Osteocyte (in vitro differentiated cells): ENCODE measurements around the gene CHAT. TPM values are rescaled to one million over a fixed set of nuclear protein-coding genes. Genes with fewer than 3 reads are reported as not detected.

ENCODE experiments used
- DNase-seq: peaks from one replicate; pipeline ENCODE4 v3.0.0; 2021; ENCODE audit warnings: mixed read lengths; ENCODE audit not compliant: unreplicated experiment; ENCODE audit errors: extremely low spot score
- H3K27ac Mint-ChIP-seq: one replicate; pipeline ENCODE4 v1.8.0; 2021; ENCODE audit warnings: mild to moderate bottlenecking, mixed read lengths; ENCODE audit not compliant: unreplicated experiment
- H3K27me3 Mint-ChIP-seq: one replicate; pipeline ENCODE4 v1.8.0; 2021; ENCODE audit warnings: mixed read lengths; ENCODE audit not compliant: unreplicated experiment
- H3K36me3 Mint-ChIP-seq: one replicate; pipeline ENCODE4 v1.8.0; 2021; ENCODE audit warnings: mixed read lengths; ENCODE audit not compliant: unreplicated experiment
- H3K4me1 Mint-ChIP-seq: one replicate; pipeline ENCODE4 v1.8.0; 2021; ENCODE audit warnings: mixed read lengths; ENCODE audit not compliant: unreplicated experiment
- H3K4me3 Mint-ChIP-seq: one replicate; pipeline ENCODE4 v1.8.0; 2021; ENCODE audit warnings: mild to moderate bottlenecking, moderate library complexity, mixed read lengths; ENCODE audit not compliant: unreplicated experiment
- H3K9me3 Mint-ChIP-seq: one replicate; pipeline ENCODE4 v1.8.0; 2021; ENCODE audit warnings: mixed read lengths; ENCODE audit not compliant: unreplicated experiment
- total RNA-seq: library from RNA; stranded (reverse); gene quantifications from 2 replicates; pipeline ENCODE4 v1.2.1, GENCODE V29; 2021
- TF ChIP-seq, protein P1 (sequence below): fragments of 200-600 bp; sonication (generic); IDR thresholded peaks from 2 replicates; pipeline ENCODE4 v1.5.0; 2021; ENCODE audit warnings: antibody characterized with exemption, mild to moderate bottlenecking, moderate library complexity

Gene CHAT
- total RNA-seq, 1 donor from 2014 or later: not detected

DNA sequence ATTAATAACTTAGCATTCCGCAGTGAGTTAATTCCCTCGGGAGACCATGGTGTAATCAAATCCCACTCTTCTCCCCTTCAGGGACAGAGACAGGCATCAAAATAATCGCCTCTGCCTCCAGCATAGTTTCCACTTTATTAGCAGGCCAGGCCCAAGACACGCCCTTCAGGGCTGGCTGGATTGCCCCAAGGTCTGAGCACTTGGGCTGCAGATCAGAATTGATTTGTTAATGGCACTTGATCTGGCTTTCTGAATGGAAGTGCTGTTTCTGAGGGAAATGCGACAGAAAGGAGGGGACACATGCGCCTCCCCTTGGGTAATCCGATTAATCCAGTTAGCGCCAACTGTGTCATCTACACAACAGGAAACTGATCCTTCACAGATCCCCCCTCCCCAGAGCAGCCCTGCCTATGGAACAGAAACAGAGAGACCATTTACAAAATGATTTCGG is 15.6 kb downstream of the CHAT start:
- Mint-ChIP-seq H3K9me3 (no peaks in the 10 kb centered on the region), H3K4me3 (no peak overlapping the region), H3K27me3 (peaks cover 6% of the 10 kb centered on the region), H3K36me3 (no peaks in the 10 kb centered on the region), H3K27ac (no peak overlapping the region), H3K4me1 (no peaks in the 10 kb centered on the region)
- no peak for DNase-seq
- TF ChIP-seq, protein P1, sequence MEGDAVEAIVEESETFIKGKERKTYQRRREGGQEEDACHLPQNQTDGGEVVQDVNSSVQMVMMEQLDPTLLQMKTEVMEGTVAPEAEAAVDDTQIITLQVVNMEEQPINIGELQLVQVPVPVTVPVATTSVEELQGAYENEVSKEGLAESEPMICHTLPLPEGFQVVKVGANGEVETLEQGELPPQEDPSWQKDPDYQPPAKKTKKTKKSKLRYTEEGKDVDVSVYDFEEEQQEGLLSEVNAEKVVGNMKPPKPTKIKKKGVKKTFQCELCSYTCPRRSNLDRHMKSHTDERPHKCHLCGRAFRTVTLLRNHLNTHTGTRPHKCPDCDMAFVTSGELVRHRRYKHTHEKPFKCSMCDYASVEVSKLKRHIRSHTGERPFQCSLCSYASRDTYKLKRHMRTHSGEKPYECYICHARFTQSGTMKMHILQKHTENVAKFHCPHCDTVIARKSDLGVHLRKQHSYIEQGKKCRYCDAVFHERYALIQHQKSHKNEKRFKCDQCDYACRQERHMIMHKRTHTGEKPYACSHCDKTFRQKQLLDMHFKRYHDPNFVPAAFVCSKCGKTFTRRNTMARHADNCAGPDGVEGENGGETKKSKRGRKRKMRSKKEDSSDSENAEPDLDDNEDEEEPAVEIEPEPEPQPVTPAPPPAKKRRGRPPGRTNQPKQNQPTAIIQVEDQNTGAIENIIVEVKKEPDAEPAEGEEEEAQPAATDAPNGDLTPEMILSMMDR: no peak

DNA sequence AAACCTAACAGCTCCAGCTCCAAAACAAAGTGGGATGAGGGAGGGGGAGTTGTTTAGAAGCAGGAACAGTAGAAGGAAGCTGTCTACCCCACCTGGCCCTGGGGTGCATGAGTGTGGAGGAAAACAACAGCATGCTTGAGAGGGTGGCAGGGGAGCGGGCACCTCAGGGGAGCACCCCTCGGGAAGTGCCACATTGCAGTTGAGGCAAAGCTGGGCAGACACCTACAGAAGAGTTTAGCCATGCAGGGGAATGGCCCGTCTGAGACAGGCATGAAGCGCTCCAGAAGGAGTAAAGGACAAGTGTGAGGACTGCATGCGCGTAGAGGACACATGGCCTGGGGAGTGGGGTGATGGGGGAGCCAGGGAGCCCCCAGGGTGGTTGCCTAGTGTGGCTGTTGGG is 18.1 kb downstream of the CHAT start:
- no peaks in the 10 kb centered on the region for H3K9me3 Mint-ChIP-seq
- H3K36me3 Mint-ChIP-seq: no peaks in the 10 kb centered on the region
- TF ChIP-seq, protein P1: no peak
- H3K27me3 Mint-ChIP-seq: peaks cover 28% of the 10 kb centered on the region
- H3K4me3 Mint-ChIP-seq: no peak overlapping the region
- DNase-seq: no peak
- no peak overlapping the region for H3K27ac Mint-ChIP-seq
- H3K4me1 Mint-ChIP-seq: no peaks in the 10 kb centered on the region

DNA sequence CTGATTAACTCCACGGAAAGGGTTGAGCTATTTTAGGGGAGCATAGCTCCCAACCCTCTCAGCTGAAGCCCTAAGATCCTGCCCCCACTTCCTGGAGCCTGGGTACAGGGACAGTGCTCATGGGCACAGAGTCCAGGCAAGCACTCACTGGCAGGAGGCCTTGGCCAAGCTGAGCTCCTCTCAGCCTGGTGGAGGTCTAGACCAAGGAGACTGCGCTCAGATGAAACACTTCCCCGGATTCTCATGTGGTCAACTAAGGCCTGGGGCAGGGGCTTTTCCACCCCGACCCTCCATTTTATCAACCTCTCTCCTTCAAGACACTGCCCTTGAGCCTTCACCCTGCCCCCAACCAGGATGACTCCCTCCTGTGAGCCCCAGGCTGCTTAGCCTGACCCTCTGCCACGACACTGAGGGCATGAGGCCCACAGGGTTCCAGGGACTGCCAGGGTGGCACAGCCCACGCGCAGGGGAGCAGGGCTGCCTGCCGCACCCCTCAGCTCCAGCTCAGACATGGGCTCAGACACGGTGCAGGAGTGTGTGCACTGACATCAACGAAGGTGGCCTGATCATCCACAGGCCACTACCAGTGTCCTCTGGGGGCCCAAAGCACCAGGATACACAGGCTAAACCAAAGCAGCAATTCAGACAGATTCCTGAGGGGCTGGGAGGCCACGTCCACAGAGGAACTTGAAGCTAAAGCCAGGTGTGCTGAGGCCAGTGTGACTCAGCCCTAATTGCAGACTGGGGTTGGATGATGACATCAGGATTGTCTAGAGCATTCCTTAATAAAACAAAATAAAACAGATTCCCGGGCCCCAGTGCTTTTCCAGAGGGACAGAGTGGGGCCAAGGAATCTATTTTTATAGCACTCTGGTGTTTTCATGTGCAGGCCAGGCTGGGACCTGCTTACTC is 18.8 kb downstream of the CHAT start:
- TF ChIP-seq, protein P1: no peak
- H3K27ac Mint-ChIP-seq: no peak overlapping the region
- H3K4me3 Mint-ChIP-seq: no peak overlapping the region
- H3K9me3 Mint-ChIP-seq: no peaks in the 10 kb centered on the region
- no peaks in the 10 kb centered on the region for H3K4me1 Mint-ChIP-seq
- H3K36me3 Mint-ChIP-seq: no peaks in the 10 kb centered on the region
- no peak for DNase-seq
- H3K27me3 Mint-ChIP-seq: peaks cover 34% of the 10 kb centered on the region

DNA sequence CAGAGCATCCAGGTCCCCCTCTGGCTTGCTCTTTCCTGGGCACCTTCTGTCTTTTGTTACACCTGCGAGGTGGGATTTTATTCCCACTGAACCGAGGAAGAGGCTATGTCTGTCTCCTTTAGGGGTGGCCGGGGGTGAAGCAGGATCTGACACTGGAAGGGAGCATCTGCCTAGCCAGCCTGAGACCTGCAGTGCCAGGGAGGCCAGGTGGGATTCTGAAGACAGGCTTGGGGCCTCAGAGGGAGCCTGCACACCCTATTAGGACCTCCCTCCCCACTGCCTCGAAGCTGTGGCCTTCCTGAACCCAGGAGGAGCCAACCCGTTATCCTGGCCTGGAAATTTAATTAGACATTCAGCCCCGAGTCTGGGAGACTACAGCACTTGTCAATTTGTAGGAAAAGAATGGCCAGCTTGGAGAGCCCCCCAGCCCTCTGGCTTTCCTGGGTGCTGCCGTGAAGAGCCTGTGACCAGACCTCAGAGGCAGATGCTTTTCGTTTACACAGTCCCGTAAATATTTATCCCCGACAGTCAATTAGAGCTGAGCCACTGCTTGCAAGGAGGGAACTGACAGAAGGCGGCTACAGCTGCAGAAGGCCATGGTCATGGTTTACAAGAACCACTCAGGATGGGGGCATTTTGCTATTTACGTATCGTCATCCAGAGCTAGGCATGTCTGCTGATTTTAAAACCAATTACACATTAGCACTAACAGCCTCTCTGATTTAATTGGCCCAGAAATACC is 19.7 kb downstream of the CHAT start:
- no peak for DNase-seq
- Mint-ChIP-seq H3K4me1 (no peaks in the 10 kb centered on the region), H3K4me3 (no peak overlapping the region), H3K27me3 (peaks cover 43% of the 10 kb centered on the region), H3K27ac (no peak overlapping the region), H3K9me3 (no peaks in the 10 kb centered on the region), H3K36me3 (no peaks in the 10 kb centered on the region)
- TF ChIP-seq, protein P1: no peak
